AG08395 (cell line): ENCODE measurements around the gene ETFA.
"Not testable (repeated sequence)": the region's sequence is repeated elsewhere in the genome, so short reads cannot be mapped to it uniquely, and the experiment has no call there.

Experiments
- DNase-seq: peaks from one replicate; pipeline ENCODE4 v3.0.0; 2012; ENCODE audit warnings: mixed read lengths, low spot score

Gene ETFA

DNA sequence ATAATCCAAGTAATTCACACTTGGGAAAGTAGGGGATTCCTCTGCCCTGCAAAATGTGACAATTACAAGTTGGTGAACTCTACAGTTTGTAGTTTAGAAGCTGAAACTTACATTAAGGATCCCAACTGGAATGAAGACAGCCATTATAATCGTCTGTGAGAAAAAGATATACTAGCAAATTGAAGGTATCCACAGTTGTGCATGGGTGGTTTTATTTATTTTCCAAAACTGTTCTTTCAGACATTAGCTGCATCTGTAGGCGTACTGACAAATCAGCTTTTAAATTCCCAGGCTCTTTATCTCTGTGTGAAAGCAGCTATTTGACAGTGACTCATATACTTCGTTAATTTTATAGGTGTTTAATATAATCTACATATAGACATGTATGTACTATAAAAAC, 12.8 kb upstream of the ETFA start:
- no peak for DNase-seq

DNA sequence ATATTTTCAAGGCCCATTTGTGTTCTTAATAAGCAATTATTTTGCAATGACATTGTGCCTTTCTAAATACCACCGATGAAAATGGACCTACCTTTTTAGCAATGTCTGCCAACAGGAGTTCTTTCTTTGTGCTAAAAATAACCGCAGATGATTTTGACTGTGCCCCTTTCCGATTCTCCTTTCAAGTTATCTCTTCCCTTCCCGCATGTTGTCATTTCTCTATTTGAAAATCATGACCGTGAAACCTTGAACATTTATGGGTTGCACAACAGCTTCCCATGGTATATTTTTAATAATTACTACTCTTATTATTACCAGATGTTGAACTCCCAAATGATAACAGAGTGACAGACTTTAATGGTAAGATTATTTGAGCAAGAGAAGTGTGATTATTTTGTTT, 10.3 kb upstream of the ETFA start:
- DNase-seq, result no peak

DNA sequence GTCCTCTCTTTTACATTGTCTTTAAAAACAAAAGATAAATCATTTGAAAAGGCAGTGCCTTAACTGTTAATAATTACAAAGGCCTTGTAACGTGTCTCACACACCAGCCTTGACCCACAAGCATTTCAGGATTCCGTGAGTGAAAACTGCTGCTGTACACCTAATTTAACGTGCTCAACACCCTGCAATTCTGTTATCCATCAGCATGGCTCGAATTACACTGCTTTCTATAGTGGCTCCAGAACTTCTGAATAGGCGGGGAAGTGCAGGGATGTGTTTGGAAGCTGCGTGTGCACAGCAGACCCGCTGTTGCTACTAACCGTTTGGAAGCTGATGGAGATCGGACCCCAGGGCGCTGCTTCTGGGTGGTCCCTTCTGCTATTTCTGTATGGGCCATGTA, 9.9 kb upstream of the ETFA start:
- no peak for DNase-seq

DNA sequence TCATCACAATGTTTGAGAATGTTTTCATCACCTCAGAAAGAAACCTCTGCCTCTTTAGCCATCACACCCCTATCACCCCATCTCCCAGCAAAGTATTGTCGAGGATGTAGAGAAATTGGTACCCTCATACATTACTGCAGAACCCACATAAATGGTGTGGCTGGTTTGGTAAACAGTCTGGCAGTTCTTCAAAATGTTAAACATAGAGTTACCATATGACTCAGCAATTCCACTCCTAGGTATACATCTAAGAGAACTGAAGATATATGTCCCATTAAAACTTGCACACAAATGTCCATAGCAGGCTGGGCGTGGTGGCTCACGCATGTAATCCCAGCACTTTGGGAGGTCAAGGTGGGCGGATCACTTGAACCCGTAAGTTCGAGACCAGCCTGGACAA, 8.7 kb upstream of the ETFA start:
- DNase-seq, result no peak

DNA sequence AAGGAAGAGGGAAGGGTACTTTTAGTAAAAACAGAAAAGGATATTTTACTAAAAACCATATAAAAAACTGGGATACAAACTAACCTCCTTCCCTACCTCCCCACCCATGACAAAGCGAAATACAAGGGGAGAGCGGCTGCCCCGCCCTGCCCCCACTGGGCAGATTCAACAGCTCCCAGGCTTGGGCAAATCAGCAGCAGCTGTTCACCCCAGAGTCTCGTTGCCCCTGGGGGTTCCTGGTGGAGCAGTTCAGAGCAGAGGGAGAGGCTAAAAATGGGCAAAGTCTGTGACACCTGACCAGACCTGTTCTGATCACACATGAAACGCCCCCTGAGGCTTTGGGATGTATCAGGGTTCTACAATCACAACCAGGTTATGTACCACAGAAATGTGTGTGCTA, 2.5 kb upstream of the ETFA start:
- no peak for DNase-seq

DNA sequence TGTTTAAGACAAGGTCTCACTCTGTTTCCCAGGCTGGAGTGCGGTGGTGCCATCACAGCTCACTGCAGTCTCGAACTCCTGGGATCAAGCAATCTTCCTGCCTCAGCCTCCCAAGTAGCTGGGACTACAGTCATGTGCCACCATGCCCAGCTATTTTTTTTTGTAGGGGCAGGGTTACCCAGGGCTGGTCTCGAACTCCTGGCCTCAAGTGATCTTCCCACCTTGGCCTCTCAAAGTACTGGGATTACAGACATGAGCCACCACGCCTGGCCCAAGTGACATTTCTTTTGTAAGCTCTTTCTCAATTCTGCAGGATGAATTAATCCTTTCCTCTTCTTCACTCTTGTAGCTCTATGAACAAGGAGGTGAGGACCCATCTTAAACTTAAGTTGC, 1.9 kb upstream of the ETFA start:
- not testable (repeated sequence) for DNase-seq

DNA sequence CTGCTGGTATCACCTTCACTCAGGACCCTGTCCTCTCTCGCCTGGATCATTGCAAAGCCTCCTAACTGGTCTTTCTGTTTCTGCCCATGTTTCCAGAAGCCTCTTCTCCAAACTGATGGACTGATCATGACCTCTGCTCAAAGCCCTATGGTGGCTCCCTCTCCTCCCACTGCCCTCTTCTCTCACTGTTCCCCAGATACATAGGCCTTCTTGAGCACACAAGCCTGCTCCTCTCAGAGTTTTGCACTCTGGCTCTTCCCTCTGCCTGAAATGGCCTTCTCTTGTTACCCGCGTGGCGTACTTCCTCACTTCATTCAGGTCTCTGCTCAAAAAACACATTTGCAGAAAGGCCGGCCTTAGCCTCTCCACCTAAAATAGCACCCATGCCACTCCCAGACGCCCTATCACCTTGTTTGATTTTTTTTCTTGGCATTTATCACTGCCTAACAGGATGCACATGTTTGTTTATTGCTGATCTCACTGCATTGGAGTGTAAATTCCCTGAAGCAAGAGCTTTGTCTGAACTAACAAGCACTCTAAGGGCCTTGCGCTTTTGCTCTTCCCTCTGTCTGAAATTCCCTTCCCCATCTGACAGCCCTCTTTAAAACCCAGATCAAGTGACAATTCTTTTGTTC, 1.4 kb upstream of the ETFA start:
- DNase-seq, result no peak

DNA sequence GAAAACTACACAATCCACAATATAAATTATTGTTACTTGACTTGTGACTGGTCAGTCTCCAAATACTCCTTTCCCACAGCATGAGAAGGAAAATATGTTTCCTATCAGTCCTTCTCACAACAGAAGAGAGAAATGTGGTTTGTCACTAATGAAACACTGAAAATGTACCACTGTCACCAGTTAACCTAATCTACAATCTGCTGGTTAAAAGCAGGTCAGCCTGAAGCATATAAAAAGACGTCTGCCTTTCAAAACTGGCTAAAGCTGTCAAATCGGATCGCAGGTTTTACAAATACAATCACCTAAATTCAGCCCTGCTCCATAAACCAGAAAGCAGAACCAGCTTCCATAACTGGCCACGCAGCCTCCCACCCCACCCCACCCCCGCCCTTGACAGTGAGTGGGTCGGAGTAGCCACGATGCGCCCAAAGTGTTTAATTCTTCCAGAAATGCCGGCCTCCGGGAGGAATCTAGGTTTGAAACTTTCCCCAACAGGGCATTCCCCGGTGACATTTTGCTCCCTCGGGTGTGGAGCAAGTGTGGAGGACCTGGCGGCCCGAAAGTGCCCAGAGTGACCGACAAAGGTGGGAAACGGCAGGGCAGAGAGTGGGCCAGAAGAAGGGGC, 682 bp downstream of the ETFA start:
- DNase-seq, result peak; percentile 29

DNA sequence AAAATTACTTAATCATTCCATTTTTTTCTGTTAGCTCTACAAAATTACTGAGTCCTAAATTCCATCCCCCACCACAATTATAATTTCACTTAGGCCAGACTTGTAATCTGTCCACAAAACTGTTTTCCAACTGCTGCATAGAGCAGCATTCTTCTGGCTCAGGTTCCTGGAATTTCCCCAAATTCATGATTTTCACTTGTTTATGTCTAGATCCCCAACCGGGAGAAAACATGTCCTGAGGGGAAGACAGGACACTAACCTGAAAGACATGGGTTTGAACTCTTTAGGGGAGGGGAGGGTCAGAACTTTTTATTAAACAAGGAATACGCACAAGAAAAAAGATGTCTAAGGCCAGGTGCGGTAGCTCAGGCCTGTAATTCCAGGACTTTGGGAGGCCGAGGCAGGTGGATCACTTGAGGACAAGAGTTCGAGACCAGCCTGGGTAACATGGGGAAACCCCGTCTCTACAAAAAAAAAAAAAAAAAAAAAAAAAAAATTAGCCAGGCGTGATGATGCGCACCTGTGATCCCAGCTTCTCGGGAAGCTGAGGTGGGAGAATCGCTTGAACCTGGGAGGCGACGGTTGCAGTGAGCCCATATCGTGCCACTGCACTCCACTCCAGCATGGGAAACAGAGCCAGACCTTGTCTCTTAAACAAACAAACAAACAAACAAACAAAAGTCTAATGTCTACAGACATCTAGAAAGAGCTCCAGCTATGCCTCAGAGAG, 1.5 kb downstream of the ETFA start:
- DNase-seq, result peak; percentile 14

DNA sequence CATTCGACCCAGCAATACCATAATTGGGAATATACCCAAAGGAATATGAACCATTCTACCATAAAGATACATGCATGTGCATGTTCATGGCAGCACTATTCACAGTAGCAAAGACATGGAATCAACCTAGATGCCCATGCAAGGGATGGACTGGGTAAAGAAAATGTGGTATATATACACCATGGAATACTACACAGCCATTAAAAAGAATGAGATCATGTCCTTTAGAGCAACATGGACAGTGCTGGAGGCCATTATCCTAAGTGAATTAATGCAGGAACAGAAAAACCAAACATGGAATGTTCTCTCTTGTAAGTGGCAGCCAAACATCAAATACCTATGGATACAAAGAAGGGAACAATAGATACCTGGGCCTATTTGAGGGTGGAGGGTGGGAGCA, 7.4 kb downstream of the ETFA start:
- DNase-seq, result no peak

DNA sequence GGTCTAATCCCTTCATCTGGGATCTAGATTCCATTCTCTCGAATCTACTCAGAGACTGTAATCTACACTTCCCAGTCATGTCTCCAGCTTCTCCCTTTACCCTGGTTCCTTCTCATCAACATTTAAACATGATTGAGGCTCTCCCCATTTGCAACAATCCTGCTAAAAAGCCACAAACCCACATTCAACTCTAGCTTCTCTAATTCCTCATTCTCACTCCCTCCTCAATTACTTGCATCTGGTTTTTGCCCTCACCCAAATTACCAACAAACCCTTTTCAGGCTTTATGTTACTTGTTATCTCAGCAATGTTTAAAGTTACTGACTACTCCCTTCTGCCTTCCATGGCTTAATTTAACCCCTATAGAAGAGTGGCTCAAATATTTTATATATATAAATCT, 11.5 kb downstream of the ETFA start:
- no peak for DNase-seq

DNA sequence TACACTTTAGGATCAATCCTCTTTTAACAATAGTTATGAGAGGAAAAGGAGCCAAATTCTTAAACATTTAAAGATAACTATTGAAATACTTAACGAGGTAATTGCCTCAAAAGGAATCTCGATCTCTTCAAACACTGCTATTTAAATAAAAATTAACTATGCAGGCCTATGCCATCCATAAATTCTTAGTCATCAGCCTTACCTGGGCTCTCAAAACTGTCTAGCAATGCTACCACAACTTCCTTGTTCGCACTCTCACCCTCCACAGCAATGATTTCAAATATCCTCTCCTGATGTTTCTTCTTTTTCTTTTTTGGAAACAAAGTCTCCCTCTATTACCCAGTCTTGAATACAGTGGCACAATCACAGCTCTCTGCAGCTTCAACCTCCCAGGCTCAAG, 12.3 kb downstream of the ETFA start:
- no peak for DNase-seq

DNA sequence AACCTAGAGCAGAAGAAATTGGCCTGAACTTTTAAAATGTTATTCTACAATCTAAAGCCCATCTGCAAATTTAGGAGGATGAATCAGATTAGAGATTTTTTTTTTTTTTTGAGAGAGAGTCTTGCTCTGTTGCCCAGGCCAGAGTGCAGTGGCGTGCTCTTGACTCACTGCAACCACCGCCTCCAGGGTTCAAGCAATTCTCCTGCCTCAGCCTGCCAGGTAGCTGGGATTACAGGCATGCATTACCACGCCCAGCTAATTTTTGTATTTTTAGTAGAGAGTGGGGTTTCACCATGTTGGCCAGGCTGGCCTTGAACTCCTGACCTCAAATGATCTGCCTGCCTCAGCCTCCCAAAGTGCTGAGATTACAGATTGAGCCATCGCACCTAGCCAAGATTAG, 13.3 kb downstream of the ETFA start:
- DNase-seq, result not testable (repeated sequence)

DNA sequence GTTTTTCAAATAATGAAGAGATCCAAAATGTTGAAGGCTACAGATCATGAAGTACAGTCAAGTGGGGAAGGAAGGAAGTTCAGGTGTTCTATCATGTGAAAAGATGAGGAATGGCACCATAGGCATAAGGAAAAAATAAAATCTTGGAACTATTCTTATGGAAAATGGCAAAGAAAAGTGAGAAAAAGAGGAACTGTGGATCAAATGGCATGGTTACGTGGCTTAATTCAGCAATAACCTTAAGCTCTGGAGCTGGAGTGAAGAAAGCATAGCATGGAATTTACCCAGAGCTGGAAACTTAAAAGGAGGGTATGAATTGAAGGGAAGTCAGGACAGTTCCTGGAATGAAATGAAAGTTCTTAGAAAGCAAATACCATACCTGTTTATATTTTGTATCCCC, 14.4 kb downstream of the ETFA start:
- DNase-seq, result no peak

DNA sequence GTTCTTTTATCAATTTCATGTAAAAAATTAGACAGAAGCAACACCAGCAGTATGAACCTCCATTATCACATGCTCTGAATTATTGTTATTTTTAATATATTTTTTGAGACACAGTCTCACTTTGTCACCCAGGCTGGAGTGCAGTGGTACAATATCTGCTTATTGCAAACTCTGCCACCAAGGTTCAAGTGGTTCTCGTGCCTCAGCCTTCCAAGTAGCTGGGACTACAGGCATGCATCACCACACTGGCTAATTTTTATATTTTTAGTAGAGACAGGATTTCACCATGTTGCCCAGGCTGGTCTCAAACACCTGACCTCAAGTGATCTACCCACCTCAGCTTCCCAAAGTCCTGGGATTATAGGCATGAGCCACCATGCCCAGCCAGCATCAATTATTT, 16.8 kb downstream of the ETFA start:
- DNase-seq, result not testable (repeated sequence)

DNA sequence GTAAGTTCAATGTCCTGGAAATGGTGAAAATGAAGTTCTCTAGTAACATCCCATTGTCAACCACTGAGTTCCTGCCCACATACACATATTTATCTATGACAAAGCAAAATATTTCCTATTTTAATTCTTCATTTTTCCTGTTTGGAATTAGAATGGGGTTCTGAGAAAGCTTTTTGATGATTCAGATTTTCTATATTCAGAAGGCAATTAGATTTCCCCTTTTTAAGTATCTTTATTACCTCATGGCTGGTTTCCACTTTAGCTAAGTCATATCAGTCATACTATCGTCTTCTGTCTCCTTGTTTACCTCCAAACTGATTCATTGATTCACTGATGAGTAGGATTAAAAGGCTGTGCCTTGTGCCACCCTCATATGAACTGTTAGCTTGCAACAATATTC, 17.9 kb downstream of the ETFA start:
- DNase-seq, result peak; percentile 12

DNA sequence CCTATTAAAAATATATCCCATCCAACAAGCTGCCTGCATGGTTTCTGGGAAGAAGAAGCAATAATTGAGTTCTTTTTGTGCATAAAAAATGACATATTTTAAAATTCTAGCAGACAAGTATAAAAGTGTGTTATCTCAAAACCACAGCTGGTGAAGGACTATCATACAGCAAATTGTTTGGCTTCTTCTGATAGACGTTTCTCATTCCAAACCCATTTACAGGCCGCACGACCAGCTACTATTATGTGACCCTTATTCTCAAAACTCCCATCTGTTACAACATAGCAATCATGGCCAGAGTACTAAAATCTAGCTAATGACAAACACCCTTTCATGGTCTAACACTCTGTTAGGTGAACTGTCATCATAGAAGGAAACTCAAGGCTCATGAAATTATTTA, 21.7 kb downstream of the ETFA start:
- DNase-seq, result no peak

DNA sequence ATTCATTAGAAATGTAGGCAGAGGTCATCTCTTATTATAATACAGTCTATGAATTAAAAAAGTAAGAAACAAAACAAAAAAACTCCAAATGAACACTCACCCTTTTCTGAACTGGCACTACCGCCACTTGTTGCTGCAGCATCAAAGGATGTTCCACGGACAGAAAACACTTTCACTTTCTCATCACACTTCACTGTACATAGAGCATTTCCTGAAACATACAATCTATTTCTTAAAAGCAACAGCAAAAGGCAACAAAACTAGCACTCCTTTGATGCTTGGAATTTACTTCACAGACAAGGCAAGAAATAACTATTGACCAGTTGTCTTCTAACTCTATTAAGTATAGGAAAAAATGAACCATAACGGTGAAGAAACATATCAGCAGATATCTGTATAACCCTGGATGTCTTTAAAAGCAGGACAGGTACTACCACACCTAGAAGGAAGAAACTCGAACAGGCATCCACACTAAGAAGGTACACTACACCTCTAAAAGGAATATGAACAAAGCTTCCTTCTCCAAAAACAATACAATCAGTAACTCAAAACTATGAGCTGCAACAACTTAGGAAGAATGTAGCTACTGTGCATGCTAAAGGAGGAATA, 24.9 kb downstream of the ETFA start:
- no peak for DNase-seq

DNA sequence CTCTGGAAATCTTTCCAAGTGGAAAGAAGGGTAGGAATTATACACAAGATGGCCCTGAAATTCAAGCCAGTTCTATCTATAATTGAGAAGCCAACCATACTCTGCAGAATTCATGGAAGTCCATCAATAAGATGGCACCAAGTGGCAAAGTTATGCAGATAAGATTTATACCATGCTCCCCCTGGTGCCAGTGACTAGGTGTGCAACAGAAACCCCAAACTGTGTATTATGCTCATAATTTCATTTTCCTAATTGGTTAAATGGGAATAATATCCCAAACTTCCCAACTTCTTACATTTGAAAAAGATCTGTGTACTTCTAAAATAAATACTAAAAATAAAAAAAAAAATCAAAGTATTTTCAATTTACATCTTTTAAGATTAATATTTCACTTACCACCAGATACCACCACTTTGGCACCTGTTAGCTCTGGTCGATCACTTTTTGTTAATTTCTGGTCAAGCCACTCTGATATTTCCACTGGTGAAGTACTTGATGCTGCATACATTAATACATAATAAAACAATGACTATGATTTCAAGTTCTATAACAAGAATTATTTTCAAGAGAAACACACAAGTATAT, 25.9 kb downstream of the ETFA start:
- peak; percentile 34 for DNase-seq

DNA sequence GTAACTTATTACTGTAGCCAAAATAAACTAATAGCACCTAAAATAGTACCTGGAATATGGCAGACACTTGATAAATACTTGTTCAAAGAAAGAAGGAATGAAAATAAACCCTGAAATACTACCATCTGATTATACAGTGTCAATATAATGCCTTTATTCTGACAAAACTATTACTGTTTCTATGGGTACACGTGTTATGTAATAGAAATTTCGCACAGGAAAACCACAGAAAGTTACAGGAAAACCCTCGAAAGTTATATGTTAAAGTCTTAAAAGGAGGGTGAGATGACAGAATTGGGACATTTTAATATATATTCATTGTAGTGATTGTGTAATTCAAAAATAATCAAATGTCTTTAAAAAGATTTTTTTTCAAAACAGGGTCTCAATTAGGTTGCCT, 28.8 kb downstream of the ETFA start:
- DNase-seq, result no peak

DNA sequence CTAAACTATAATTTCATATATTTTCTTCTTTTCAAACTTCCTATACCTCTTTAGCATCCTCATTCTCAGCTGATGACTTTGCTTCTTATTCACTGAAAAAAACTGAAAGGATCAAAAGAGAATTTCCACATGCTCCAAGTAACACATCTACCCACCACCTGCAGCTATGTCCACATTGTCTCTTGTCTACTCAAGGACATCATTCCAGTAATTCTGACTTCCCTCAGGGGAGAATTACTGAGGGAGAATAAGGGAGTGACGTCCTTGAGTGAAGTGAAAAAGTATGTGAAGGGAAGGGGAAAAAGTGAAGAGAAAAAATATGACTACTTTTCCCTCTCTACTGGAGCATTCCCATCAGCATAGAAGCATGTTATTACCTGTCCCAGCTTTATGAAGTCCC, 32.6 kb downstream of the ETFA start:
- no peak for DNase-seq

DNA sequence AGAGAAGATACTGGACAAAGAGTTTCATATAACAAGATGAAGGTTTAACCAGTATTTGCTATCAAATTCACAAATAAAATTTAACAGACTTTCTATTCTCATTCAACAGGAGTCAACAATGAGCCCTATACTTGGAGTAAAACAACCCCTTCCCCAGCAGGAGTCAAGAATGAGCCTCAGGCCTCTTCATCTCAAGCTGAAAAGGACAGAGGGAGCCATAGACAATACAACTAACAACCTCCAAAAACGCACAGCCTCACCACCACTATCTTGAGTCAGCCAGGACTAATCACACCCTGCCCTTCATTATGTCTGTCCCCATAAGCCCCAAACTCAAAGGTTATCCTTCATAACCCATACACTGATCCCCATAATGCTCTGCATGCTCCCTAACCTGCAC, 36.4 kb downstream of the ETFA start:
- no peak for DNase-seq

DNA sequence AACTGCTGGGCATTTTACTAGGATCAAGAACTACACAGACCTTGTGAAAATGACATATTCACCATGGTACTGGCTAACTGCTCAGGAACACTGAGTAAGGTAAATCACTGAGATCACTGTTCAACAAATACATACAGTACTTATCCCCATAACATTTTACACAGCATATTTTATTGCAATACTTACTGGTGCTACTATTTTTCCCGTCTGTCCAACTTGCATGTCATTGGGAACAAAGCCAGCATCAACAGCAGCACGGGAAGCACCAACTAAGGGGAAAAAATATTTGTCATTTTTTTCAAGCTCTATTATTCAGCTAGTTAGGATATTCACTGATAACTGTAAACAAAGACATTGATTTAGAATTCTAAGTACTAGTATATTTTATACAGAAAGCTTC, 37.0 kb downstream of the ETFA start:
- no peak for DNase-seq
